AG04450 (cell line): ENCODE measurements around the gene GATB. TPM values are rescaled to one million over a fixed set of nuclear protein-coding genes. Genes with fewer than 3 reads are reported as not detected.
A peak's percentile ranks its signal among the peaks of the same experiment; 100 is the strongest.

Source experiments
- CTCF ChIA-PET: fragments of 300-600, 350-600 bp; formaldehyde crosslinking; extraction: SDS; loops from one replicate; lab custom pipeline; 2022; ENCODE audit warnings: antibody characterized with exemption, inconsistent platforms; lab: Charles Lee
- POLR2A ChIA-PET: fragments of 350-600 bp; formaldehyde crosslinking; extraction: SDS; loops from one replicate; lab custom pipeline; 2021; ENCODE audit warnings: antibody characterized with exemption, inconsistent platforms; lab: Yijun Ruan, JAX
- DNase-seq: peaks from one replicate; pipeline ENCODE4 v3.0.0-alpha.2; 2011; ENCODE audit warnings: low read depth, low spot score
- H3K27ac ChIP-seq: one replicate; pipeline ENCODE4 v1.5.1; 2012; ENCODE audit warnings: low read depth, low read length, control low read depth
- H3K27me3 ChIP-seq: one replicate; pipeline ENCODE4 v1.6.0; 2012; ENCODE audit warnings: low read length; ENCODE audit not compliant: control insufficient read depth, insufficient read depth
- H3K4me3 ChIP-seq: 2 replicates; pipeline ENCODE4 v1.5.1; 2011; ENCODE audit warnings: mild to moderate bottlenecking, low read depth, low read length, control low read depth
- H3K9me3 ChIP-seq: 2 replicates; pipeline ENCODE4 v1.5.1; 2012; ENCODE audit warnings: low read length; ENCODE audit not compliant: control insufficient read depth, insufficient read depth
- CTCF ChIP-seq: IDR thresholded peaks from 2 replicates; pipeline ENCODE4 v1.5.1; 2011; ENCODE audit warnings: low read depth, low read length, control low read depth, inconsistent platforms
- polyA minus RNA-seq: library from RNA; depleted of rRNA, polyadenylated mRNA; stranded (reverse); fragments of >200 nt; gene quantifications from 2 replicates; pipeline ENCODE4 v1.2.3, GENCODE V29; 2011; rRNA and poly(A)+ RNA removed
- polyA plus RNA-seq: library from polyadenylated mRNA; depleted of rRNA; stranded (reverse); fragments of >200 nt; gene quantifications from 2 replicates; pipeline ENCODE4 v1.2.3, GENCODE V29; 2011; rRNA removed

Gene GATB
- polyA plus RNA-seq (22.7 and 28.0 TPM in 2 replicates), polyA minus RNA-seq (15.2 TPM in 2 replicates)

DNA sequence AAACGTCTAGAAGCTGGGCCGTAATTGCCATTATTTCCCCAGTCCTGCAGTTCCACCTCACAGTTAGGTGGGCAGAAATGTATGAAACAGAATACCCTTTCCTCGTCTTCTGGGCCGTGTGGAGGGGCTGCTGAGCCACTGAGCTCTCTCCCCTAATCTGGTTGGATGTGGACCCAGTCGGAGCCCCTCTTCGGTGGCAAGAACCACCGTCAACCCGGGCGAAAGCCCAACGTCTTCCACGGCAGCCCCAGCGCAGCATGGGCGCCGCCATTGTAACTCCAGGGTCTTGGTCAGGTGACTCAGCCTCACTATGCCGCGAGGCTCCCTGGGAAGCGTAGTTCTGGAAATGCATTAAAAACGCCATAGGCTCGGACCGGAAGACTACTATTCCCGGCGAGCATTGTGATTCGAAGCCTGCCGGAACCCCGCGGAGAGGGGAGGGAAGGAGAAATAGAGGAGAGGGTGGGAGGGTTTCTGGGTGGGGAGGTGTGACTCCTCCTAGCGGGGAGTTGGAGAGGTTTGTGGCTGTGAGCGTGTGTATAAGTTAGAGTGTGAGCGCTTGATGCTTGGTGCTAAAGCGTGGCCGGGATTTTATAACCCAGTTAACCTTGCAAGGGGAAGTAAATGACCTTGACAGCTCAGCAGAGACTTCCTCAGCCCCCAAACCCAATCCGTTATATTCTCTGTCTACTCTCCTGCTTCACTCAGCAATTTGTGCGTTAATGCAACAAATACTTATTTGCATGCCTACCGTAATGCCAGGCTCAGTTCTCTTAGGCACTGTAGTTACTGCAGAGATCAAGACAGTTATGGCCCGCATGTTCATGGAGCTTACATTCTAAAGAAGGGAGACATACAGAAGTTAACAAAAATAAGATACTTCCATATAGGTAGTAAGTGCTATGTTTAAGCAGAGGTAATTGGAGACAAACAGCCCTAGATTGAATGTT, at the start of gene GATB:
GATB (minus strand) TSS at position 296 of the 950 bp plus-strand sequence; CDS start at position 271, 25 bp downstream.
- ChIA-PET CTCF (interaction anchor here (0.5 to 2.3 kb wide), 6 partner anchors 16 to 601 kb away, joined by 3 to 9 read pairs (median 5); partner anchors contain the start of gene PRSS48), POLR2A (no interaction called here)
- Histone ChIP-seq H3K9me3 (no peaks in the 10 kb centered on the region), H3K27ac (peak within 1 kb of the TSS; percentile 47), H3K27me3 (peaks cover 3% of the 10 kb centered on the region), H3K4me3 (peak within 1 kb of the TSS; percentile 94)
- peak; percentile 88 for DNase-seq
- TF ChIP-seq CTCF = peak; percentile 59

GRCh38 chr4:151810476-151810875, 49.7 kb upstream of the GATB start:
- ChIA-PET POLR2A (no interaction called here), CTCF (interaction anchor here (1.6 kb wide), 1 partner anchor 9 kb away, joined by 11 read pairs; no protein-coding TSS in a partner anchor)
- DNase-seq = no peak
- no peak for TF ChIP-seq CTCF
- Histone ChIP-seq H3K27me3 (peaks cover 2% of the 10 kb centered on the region), H3K4me3 (no peak overlapping the region), H3K9me3 (peaks cover 2% of the 10 kb centered on the region; the same call in 1 of the 2 replicates), H3K27ac (no peak overlapping the region)

- Histone ChIP-seq H3K27me3 (peaks cover 2% of the 10 kb centered on the region), H3K9me3 (peaks cover 2% of the 10 kb centered on the region; the same call in 1 of the 2 replicates), H3K4me3 (no peak overlapping the region), H3K27ac (no peak overlapping the region)
- ChIA-PET CTCF (interaction anchor here (1.6 kb wide), 1 partner anchor 8 kb away, joined by 11 read pairs; no protein-coding TSS in a partner anchor), POLR2A (no interaction called here)
- TF ChIP-seq CTCF = no peak
- no peak for DNase-seq
These were observed 48.9 kb upstream of the GATB start for GRCh38 chr4:151809716-151810115.

DNA sequence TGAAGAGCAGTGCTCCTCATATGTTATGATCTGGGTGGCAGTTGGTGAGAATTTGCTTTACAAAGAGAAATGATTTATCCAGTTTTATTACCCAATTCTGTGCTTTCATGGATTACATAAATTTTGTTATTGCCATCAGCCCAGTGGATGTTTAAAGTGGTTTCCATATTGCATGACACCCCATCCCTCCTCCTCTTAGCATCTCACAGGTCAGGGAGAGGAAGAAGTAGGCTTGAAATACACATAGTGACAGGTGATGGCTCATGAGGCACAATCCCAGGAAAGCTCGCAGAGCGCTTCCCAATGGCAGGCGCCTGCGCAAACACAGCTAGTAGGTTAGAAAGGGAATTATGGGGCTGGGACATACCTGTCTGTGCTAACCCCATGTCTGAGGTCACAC, 47.7 kb upstream of the GATB start:
- CTCF ChIA-PET = no interaction called here

More for the DNA sequence above, 47.7 kb upstream of the GATB start:
- Histone ChIP-seq H3K27ac (no peak overlapping the region), H3K9me3 (peaks cover 2% of the 10 kb centered on the region; the same call in 1 of the 2 replicates), H3K4me3 (no peak overlapping the region), H3K27me3 (peaks cover 2% of the 10 kb centered on the region)
- no peak for DNase-seq
- POLR2A ChIA-PET = no interaction called here
- no peak for TF ChIP-seq CTCF
